Spleen (tissue), 11 donors: Measurements from ENCODE around the gene MAPT. TPM values are rescaled to one million over a fixed set of nuclear protein-coding genes. Genes with fewer than 3 reads are reported as not detected.
A peak's percentile ranks its signal among the peaks of the same experiment; 100 is the strongest.

Experiments used
- DNase-seq: peaks from one replicate; pipeline ENCODE4 v3.0.0-alpha.2; 2020
- H3K27ac ChIP-seq, 8 donors: fragments of 200-600 bp; sonication (generic) in 7 of 8; 1 replicate in 4 of 8; 2 replicates in 4 of 8; pipeline versions ENCODE4 v1.5.0 to v1.8.0; 2016 to 2021; ENCODE audit warnings: inconsistent platforms in 4 of 8, mild to moderate bottlenecking in 4 of 8, moderate library complexity in 1 of 8
- H3K27me3 ChIP-seq, 7 donors: fragments of 200-600 bp; sonication (generic) in 6 of 7; replicated peaks in 1 of 7; 1 replicate in 4 of 7; 2 replicates in 3 of 7; pipeline versions ENCODE4 v1.5.0 to v1.8.0; 2016 to 2021; ENCODE audit warnings: inconsistent platforms in 3 of 7, mild to moderate bottlenecking in 1 of 7
- H3K36me3 ChIP-seq, 6 donors: fragments of 200-600 bp; sonication (generic) in 5 of 6; 1 replicate in 4 of 6; 2 replicates in 2 of 6; pipeline versions ENCODE4 v1.5.0 to v1.8.0; 2016 to 2021; ENCODE audit warnings: inconsistent platforms in 2 of 6
- H3K4me1 ChIP-seq, 6 donors: fragments of 200-600 bp; sonication (generic) in 5 of 6; 1 replicate in 3 of 6; 2 replicates in 3 of 6; pipeline versions ENCODE4 v1.5.0 to v1.8.0; 2016 to 2021; ENCODE audit warnings: inconsistent platforms in 3 of 6
- H3K4me3 ChIP-seq, 8 donors: fragments of 200-600 bp; sonication (generic) in 7 of 8; 1 replicate in 4 of 8; 2 replicates in 4 of 8; pipeline versions ENCODE4 v1.5.0 to v1.8.0; 2016 to 2021; ENCODE audit warnings: inconsistent platforms in 4 of 8, mild to moderate bottlenecking in 4 of 8, moderate library complexity in 2 of 8
- H3K9me3 ChIP-seq, 8 donors: fragments of 200-600 bp; sonication (generic) in 7 of 8; 1 replicate in 4 of 8; 2 replicates in 4 of 8; pipeline versions ENCODE4 v1.5.0 to v1.8.0; 2016 to 2021; ENCODE audit warnings: inconsistent platforms in 4 of 8
- POLR2A ChIP-seq, 3 donors: fragments of 450-650 bp; IDR thresholded peaks; one replicate each; pipeline ENCODE4 v1.5.1; 2017; ENCODE audit warnings: antibody characterized with exemption in 3 of 3, mild to moderate bottlenecking in 1 of 3
- POLR2AphosphoS5 ChIP-seq, 3 donors: sonication (generic); formaldehyde crosslinking; IDR thresholded peaks; one replicate each; pipeline ENCODE4 v1.5.1; 2017; ENCODE audit warnings: antibody characterized with exemption in 3 of 3
- WGBS, 5 donors: extraction: QIAGEN DNeasy Blood & Tissue Kit in 3 of 5; methylation state at CpG; one replicate each; pipeline versions ENCODE4 v1.1.5 to v1.1.7; 2013 to 2018; 5-methylcytosine and 5-hydroxymethylcytosine counted together
- intact Hi-C: fragments of 100-400 bp; cut with DNase I; formaldehyde crosslinking; loops from one replicate; pipeline ENCODE4 v1.15.0; 2023; ENCODE audit warnings: low total_unique reads
- polyA plus RNA-seq, 3 donors: library from polyadenylated mRNA; stranded (reverse); fragments of 200-250 nt; gene quantifications; one replicate each; pipeline ENCODE4 v1.2.1, GENCODE V29; 2013
- total RNA-seq, 7 donors: library from RNA; depleted of rRNA in 3 of 7; stranded (reverse); fragments of >200 nt in 3 of 7; fragmentation: NEBNext Ultra II Directional in 4 of 7; extraction: Animal tissue kit (Norgen Biotek cat#: 25700) in 4 of 7; gene quantifications; one replicate each; pipeline versions ENCODE4 v1.1.0 to v1.2.1, GENCODE V29; 2016 to 2021
- TF ChIP-seq, protein P1 (sequence below), 11 experiments: fragments of 200-600 bp in 7 of 11; fragments of 450-650 bp in 4 of 11; sonication (generic) in 4 of 11; IDR thresholded peaks in 8 of 11; conservative IDR thresholded peaks in 3 of 11; 1 replicate in 7 of 11; 2 replicates in 4 of 11; pipeline versions ENCODE4 v1.4.0 to v1.8.0; 2016 to 2021; ENCODE audit warnings: antibody characterized with exemption in 11 of 11, inconsistent platforms in 4 of 11, mild to moderate bottlenecking in 1 of 11
- donor health status: healthy with polysubstance abuse.
- donor health status: DM: no; HTN: no; CAD: no; lungs with moderate emphysema.
- donor health status: DM: no; HTN: no; CAD: no.
- donor health status: Bipolar disorder and iron deficiency.
- donor health status: healthy.
- donor health status: DM: no; HTN: no; CAD: no.
- donor health status: DM: yes; HTN: yes; CAD: no.

The MAPT gene
- total and polyA plus RNA-seq, 10 donors: 0.15 to 1.6 (median 0.66) TPM

DNA sequence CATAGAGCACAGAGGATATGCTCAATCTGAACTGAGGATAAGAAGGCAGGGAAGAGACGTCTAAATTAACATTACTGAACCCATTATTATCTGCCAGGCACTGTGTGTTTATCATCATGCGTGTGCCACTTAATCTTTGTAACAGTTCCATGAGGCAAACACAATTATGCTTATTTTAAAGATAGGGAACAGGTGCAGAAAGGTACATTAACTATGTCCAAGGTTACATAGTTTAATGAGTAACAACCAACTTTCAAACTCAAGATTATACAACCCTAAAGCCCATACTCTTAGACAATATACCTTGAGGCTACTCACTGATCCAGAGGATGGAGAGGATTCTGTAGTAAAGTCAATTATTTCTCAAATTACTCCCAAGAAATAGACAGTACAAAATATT lies 147.9 kb downstream of the MAPT start:
- no peak for DNase-seq
- Histone ChIP-seq H3K4me3 (no peak overlapping the region), H3K27ac (no peak overlapping the region), H3K9me3 (no peaks in the 10 kb centered on the region), H3K27me3 (no peaks in the 10 kb centered on the region), H3K36me3 (peaks cover 0 to 100% (median 58%) of the 10 kb centered on the region in 6 donors), H3K4me1 (peaks cover 7 to 57% (median 17%) of the 10 kb centered on the region in 6 donors)
- 91 to 97% (median 96%) methylated on average over 2 of the region's 2 CpGs for whole genome bisulfite sequencing, 5 donors
- TF ChIP-seq, protein P1, sequence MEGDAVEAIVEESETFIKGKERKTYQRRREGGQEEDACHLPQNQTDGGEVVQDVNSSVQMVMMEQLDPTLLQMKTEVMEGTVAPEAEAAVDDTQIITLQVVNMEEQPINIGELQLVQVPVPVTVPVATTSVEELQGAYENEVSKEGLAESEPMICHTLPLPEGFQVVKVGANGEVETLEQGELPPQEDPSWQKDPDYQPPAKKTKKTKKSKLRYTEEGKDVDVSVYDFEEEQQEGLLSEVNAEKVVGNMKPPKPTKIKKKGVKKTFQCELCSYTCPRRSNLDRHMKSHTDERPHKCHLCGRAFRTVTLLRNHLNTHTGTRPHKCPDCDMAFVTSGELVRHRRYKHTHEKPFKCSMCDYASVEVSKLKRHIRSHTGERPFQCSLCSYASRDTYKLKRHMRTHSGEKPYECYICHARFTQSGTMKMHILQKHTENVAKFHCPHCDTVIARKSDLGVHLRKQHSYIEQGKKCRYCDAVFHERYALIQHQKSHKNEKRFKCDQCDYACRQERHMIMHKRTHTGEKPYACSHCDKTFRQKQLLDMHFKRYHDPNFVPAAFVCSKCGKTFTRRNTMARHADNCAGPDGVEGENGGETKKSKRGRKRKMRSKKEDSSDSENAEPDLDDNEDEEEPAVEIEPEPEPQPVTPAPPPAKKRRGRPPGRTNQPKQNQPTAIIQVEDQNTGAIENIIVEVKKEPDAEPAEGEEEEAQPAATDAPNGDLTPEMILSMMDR (IDR thresholded peaks at IDR 0.05 in 8 of 11, conservative IDR thresholded peaks at IDR 0.05 in 3 of 11): no peak
- TF ChIP-seq POLR2AphosphoS5 (IDR thresholded peaks at IDR 0.05) (no peak), POLR2A (IDR thresholded peaks at IDR 0.05) (no peak)
- intact Hi-C loops: loop anchor here (5.0 kb wide), 1 partner anchor 170 kb away; no protein-coding TSS in a partner anchor

DNA sequence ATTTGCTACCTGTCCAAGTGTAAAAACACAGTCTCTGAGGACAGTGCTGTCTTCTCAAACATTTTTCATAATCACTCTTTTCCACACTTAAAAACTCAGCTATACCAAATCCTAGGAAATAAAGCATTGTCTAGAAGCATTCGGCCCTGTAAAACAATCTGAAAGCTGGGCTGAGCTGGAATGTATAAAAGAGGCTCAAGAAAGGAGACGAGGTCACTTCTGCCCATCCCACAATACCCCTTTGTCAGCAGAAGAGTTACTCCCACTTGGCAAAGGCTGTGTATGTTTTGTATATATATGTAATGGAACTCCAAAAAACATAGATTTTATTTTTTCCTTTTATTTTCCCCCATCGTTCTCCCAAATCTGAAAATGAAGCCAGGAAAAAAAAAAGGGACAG lies 148.6 kb downstream of the MAPT start:
- no peak overlapping the region for H3K4me3 ChIP-seq
- TF ChIP-seq, protein P1 (IDR thresholded peaks at IDR 0.05 in 8 of 11, conservative IDR thresholded peaks at IDR 0.05 in 3 of 11): no peak
- TF ChIP-seq POLR2AphosphoS5 (IDR thresholded peaks at IDR 0.05) (no peak), POLR2A (IDR thresholded peaks at IDR 0.05) (no peak)
- intact Hi-C loops: loop anchor here (5.0 kb wide), 1 partner anchor 169 kb away; no protein-coding TSS in a partner anchor
- peaks cover 0 to 100% (median 58%) of the 10 kb centered on the region in 6 donors for H3K36me3 ChIP-seq
- no peak overlapping the region for H3K27ac ChIP-seq
- H3K9me3 ChIP-seq: no peaks in the 10 kb centered on the region
- no peak for DNase-seq
- 77 to 95% (median 87%) methylated on average over 3 of the region's 3 CpGs for WGBS, 5 donors
- no peaks in the 10 kb centered on the region for H3K27me3 ChIP-seq
- peaks cover 7 to 57% (median 17%) of the 10 kb centered on the region in 6 donors for H3K4me1 ChIP-seq

DNA sequence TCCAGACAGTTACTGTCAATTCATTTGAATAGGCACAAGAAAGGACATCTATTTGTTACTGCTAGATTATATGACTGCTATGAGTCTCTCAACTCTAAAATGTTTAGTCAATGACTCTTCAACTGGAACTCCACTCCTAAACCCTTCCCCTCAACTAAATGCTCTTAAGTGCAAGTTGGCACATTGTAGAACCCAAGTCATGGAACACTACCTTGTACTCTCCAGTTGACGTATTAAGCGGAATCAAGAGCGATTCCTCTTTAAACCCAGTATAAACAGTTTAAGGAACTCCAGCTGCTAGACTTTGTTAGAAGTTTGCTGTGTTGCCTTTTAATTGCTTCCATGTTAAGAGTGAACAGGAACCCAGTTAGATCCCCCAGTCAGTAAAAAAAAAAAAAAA lies 149.3 kb downstream of the MAPT start:
- intact Hi-C loops: loop anchor here (5.0 kb wide), 1 partner anchor 169 kb away; no protein-coding TSS in a partner anchor
- Histone ChIP-seq H3K36me3 (peaks cover 0 to 100% (median 58%) of the 10 kb centered on the region in 6 donors), H3K27ac (peak overlapping the region in 3 of 8 donors; percentile 34 to 42 (median 35)), H3K27me3 (no peaks in the 10 kb centered on the region), H3K4me3 (no peak overlapping the region), H3K9me3 (no peaks in the 10 kb centered on the region), H3K4me1 (peaks cover 7 to 53% (median 17%) of the 10 kb centered on the region in 6 donors)
- 91 to 100% (median 94%) methylated on average over 3 of the region's 3 CpGs for WGBS, 5 donors
- TF ChIP-seq, protein P1 (IDR thresholded peaks at IDR 0.05 in 8 of 11, conservative IDR thresholded peaks at IDR 0.05 in 3 of 11): no peak
- no peak for TF ChIP-seq POLR2A (IDR thresholded peaks at IDR 0.05)
- TF ChIP-seq POLR2AphosphoS5 (IDR thresholded peaks at IDR 0.05): no peak
- DNase-seq: no peak

DNA sequence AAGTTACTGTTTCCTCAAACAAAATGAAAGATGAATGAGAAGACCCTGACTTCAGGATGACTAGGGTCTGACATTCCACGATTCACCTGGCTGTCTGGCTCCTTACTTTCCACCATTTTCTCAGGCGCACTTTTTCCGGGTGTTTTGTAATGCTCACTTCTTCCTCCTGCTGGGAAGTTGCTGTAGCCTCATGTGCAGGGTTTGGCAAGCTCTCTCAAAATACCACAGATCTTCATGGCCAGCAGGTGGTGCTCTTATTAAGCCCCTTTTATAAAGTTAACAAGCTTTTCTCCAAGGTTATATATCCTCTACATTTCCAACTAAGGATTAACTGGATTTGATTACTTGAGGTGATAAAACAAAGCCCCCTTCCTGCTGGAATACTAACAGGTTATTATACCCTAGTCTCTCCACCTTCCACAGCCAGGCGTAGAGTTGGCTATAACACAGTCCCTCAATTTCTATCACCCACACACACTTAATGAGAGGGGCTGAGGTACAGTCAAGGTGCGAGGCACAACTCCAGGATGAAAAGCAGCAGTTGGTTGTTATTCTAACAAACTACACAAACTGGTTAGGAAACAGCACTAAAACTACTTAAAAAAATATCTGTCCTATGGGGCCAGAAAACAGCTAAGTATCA lies 150.1 kb downstream of the MAPT start:
- Histone ChIP-seq H3K9me3 (no peaks in the 10 kb centered on the region), H3K4me3 (no peak overlapping the region), H3K27me3 (no peaks in the 10 kb centered on the region), H3K36me3 (peaks cover 0 to 100% (median 56%) of the 10 kb centered on the region in 6 donors), H3K4me1 (peaks cover 7 to 46% (median 17%) of the 10 kb centered on the region in 6 donors), H3K27ac (peak overlapping the region in 4 of 8 donors; percentile 25 to 42 (median 34))
- whole genome bisulfite sequencing, 5 donors: 44 to 49% (median 47%) methylated on average over 5 of the region's 5 CpGs
- intact Hi-C loops: loop anchor here (5.0 kb wide), 1 partner anchor 168 kb away; no protein-coding TSS in a partner anchor
- TF ChIP-seq, protein P1 (IDR thresholded peaks at IDR 0.05 in 8 of 11, conservative IDR thresholded peaks at IDR 0.05 in 3 of 11): peak; percentile 53 to 89 (median 77)
- TF ChIP-seq POLR2A (IDR thresholded peaks at IDR 0.05): no peak
- TF ChIP-seq POLR2AphosphoS5 (IDR thresholded peaks at IDR 0.05): peak in 1 of 3 donors; percentile 48
- DNase-seq: no peak
